ENCODE data around the gene DDAH1.

The DDAH1 gene

DNA sequence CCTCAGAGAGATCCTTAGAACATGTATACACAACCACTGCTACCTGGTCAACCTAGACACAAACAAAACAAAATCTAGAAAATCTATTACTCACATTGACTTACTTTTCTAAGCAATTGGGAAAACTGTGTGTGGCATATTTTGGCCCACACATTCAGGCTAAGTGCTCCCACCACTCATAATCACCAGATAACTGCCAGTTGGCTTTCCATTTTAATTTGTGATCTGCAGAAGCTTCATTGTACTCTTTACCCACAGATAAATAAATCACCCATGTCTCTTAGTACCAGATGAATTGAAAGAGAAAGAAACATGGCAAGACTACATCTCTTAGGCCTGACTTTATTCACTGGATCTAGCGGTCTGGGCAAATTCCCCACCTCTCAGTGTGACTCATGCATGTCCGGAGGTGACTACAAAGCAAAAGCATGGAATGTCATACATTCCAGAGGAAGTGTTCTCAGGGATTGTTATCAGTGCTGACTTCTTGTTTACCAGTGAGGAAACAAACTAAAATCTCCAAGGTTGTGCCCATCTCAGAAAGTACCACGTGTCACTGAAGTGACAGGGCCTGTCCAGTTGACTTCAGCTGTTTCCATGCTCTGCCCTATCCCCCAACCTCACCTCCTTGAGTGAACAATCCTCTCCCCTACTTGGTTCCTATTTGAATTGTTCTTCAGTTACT, 136.1 kb downstream of the DDAH1 start:
- no peak for DNase-seq (ENCODE audit: low read depth in 2 of 2)

DNA sequence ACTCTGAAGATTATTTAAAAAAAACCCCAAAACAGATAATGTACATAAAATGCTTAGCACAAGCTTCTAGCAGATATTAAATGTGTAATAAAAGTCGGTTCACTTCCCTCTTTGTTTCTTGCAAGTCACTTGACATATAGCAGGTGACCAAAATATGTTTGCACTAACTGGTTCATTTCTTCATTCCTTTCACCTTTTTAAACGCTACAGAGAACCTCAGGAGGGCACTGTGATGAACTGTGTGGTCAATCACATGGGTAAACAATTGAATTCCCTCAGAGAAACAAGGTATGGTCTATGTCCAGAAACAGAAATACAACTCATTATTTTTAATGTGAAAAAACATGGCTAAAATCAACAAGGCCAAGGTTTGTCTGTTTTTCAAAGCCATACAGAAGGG, 137.2 kb downstream of the DDAH1 start:
- no peak for DNase-seq (ENCODE audit: low read depth in 2 of 2)

DNA sequence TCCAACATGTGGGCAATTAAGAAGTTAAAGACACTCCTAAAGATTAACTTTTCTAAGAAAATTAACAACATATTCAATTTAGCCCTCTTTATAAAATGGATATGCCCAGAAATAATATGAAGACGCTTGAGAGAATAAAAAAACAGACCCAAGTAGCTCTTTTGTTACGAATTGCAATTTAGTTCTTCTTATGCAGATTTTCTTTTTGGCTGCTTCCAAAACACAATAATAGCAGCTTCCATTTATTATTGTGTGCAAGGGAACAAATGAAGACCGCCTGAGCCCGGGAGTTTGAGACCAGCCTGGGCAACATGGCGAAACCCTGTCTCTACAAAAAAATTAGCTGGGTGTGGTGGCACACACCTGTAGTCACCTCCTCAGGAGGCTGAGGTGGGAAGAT, 138.1 kb downstream of the DDAH1 start:
- no peak for DNase-seq (ENCODE audit: low read depth in 2 of 2)

- DNase-seq (ENCODE audit: low read depth in 2 of 2), result no peak
Measured at GRCh38 chr1:85326336-85326735, 138.6 kb downstream of the DDAH1 start.

DNA sequence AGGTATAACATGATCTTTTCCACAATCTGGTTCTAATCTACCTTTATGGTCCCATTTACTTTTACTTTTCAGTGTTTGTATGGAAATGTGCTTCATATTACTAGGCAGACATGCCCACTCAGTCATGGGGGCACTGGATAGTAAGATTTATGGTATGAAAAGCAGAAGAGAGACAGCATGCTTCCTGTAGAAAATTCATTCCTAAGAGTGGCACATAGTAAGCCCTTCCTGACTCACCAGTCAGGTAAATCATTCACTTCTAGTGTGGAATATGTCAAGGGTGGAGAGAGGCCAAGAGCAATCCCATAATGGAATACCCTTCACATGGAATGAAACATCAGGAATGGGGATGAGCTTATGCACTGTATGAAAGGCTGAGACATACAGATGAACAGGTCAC, 139.0 kb downstream of the DDAH1 start:
- no peak for DNase-seq (ENCODE audit: low read depth in 2 of 2)

DNA sequence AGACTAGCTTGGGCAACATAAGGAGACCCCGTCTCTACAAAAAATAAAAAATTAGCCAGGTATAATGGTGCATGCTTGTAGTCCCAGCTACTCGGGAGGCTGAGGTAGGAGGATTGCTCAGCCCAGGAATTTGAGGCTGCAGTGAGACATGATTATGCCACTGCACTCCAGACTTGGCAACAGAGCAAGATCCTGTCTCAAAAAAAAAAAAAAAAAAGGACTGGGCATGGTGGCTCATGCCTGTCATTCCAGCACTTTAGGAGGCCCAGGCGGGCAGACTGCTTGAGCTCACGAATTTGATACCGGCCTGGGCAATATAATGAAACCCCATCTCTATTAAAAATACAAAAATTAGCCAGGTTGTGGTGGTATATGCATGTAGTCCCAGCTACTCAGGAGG, 141.2 kb downstream of the DDAH1 start:
- no peak for DNase-seq (ENCODE audit: low read depth in 2 of 2)

DNA sequence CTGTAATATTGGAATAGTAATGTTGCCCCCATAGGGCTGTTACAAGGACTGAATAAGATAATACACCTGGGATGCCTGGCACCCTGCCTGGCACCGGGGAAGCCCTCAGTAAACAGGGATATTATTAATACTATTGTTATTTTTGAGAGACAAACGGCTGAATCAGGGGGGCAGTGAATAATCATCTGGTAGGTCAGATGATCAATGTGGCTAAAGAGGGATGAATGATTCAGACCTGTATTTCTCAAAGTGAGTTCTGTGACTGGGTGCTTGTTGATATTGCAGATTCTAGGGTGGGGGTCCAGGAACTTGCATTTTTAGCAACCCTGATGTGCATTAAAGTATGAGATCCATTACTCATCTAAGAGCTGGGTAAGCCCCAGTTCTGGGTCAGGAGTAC, 142.3 kb downstream of the DDAH1 start:
- no peak for DNase-seq (ENCODE audit: low read depth in 2 of 2)

- DNase-seq (ENCODE audit: low read depth in 2 of 2), result peak; percentile 27 to 30
Measured at GRCh38 chr1:85321237-85321964, 143.6 kb downstream of the DDAH1 start.

- no peak for DNase-seq (ENCODE audit: low read depth in 2 of 2)
Measured at GRCh38 chr1:85320371-85321131, 144.4 kb downstream of the DDAH1 start.

- DNase-seq (ENCODE audit: low read depth in 2 of 2), result no peak
Measured at GRCh38 chr1:85319931-85320330, 145.0 kb downstream of the DDAH1 start.

GRCh38 chr1:85319491-85319890, 145.5 kb downstream of the DDAH1 start:
- DNase-seq (ENCODE audit: low read depth in 2 of 2), result no peak

- no peak for DNase-seq (ENCODE audit: low read depth in 2 of 2)
Measured at GRCh38 chr1:85318217-85318616, 146.7 kb downstream of the DDAH1 start.

GRCh38 chr1:85317560-85317959, 147.4 kb downstream of the DDAH1 start:
- no peak for DNase-seq (ENCODE audit: low read depth in 2 of 2)

DNA sequence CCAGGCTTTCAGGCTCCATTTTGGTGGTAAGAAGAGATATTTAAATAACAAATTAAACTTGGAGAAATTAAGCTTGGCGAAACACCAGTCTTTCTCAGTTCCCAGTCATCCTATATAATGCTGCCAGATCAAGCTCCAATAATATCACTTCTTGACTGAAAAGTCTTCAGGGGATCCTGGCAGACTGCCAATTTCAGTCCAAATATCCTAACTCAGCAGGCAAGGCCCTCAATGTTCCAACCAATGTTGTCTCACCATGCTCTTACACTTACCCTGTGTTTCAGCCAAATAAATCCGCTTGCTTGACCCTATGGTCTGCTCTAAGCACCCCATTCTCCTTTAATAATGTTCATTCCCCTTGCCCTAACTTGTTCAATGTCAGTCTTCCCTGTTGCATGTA, 148.6 kb downstream of the DDAH1 start:
- DNase-seq (ENCODE audit: low read depth in 2 of 2), result no peak

GRCh38 chr1:85315789-85316188, 149.2 kb downstream of the DDAH1 start:
- DNase-seq (ENCODE audit: low read depth in 2 of 2), result no peak

DNA sequence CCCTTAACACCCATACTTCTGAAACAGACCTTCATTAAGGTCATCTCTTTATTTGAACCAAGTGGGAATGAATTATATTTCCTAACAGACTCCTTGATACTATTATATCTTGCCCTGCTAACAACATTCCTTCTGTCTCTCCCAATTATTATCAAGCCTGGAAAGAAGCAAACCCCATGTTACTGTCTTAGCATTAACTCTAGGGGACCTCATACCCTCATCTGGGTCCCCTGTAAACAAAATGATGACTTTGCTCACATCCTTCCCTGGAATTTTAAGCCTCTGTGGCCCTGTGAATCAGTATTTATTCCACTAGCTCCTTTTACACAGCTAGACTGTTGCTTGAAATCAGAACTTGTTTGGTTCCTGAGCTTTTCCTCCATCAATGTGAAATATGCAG, 150.2 kb downstream of the DDAH1 start:
- DNase-seq (ENCODE audit: low read depth in 2 of 2), result no peak

DNA sequence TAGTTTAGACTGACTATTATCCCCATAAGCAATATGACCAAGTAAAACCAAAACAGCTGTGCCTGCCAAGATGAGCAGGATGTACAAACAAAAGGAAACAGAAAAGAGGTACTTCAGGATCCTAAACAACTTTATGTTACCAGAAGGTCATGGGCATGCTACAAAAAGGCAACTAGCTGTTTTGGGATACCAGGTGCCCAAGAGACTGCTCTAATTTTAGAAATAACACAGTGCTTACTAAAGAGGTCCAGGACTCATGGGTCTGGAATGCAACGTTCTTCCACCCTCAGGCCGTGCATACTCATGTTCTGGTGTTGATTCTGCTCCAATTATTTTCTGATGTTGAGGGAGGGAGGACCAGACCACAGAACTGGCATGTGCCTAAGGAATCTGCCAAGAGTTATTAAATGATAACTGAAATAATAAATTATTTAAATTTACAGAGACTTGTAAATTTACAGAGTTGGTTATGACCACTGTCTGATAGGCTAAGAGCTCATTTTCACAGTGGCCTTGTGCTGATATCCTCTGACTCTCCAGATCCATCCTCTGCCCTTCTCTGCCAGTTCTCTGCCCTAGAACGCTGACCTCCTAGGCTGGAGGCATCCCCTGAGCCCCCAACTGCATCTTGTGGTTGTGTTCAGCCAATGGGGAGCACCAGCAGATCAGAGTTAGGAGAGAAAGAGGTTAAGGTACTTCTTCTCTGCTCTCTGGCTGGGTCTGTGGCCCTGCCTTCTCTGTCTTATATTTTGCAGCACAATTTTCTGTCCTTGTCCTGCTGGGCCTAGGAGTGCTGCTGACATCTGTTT, 150.9 kb downstream of the DDAH1 start:
- no peak for DNase-seq (ENCODE audit: low read depth in 2 of 2)

- DNase-seq (ENCODE audit: low read depth in 2 of 2), result no peak
Measured at GRCh38 chr1:85311818-85312217, 153.1 kb downstream of the DDAH1 start.

DNA sequence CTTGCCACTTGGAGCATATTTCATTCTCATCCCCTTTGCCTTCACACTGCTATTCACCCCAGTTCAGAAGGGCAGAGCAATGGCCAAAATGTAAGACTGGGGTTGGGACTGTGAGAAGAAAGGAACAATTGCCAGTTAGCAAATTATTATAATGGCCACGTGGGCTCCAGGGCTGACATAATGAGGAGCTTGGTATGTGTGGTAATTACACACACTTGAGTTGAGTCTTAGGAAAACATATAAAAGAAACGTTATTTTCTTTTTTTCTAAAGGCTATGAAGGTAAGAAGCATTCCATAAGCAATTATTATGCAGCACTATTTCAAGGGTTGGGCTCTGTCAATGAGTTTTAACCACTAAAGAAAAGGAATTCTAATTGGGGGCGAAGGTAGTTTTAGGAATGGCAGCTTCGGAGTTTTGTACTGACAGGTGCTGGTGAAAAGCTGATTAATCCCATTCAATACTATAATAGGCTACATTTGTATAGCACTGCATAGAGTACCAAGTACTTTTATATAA, 156.1 kb downstream of the DDAH1 start:
- DNase-seq (ENCODE audit: low read depth in 2 of 2), result no peak

GRCh38 chr1:85307987-85308832, 156.7 kb downstream of the DDAH1 start:
- peak; percentile 54 for DNase-seq (ENCODE audit: low read depth in 2 of 2)

- DNase-seq (ENCODE audit: low read depth in 2 of 2), result no peak
Measured at GRCh38 chr1:85306236-85306635, 158.7 kb downstream of the DDAH1 start.

All from stimulated activated CD8-positive, alpha-beta memory T cell treated with anti-CD3 and anti-CD28 coated beads, Interleukin-15, amount 100 ng/mL, for 48 hours (primary cell).